K562 (cell line): ENCODE measurements around the gene SLC17A9. TPM values are rescaled to one million over a fixed set of nuclear protein-coding genes. Genes with fewer than 3 reads are reported as not detected.

Experiments used
- CHD4 ChIP-seq: fragments of 200-600 bp; sonication (generic); IDR thresholded peaks from 3 replicates; pipeline ENCODE4 v1.6.1; 2012; ENCODE audit warnings: low read depth, mild to moderate bottlenecking, mixed read lengths, low read length, inconsistent platforms; ENCODE audit not compliant: insufficient read depth, insufficient replicate concordance, poor library complexity, severe bottlenecking
- CREB1 ChIP-seq, 2 experiments: sonication (generic) in 1 of 2; formaldehyde crosslinking in 1 of 2; IDR thresholded peaks; 2 replicates each; pipeline versions ENCODE4 v1.6.1 to v1.8.0; 2012 to 2022; ENCODE audit warnings: inconsistent platforms in 1 of 2, mild to moderate bottlenecking in 1 of 2, missing genetic modification reagents in 1 of 2, moderate library complexity in 1 of 2
- EWSR1 ChIP-seq: fragments of 450-650 bp; IDR thresholded peaks from 2 replicates; pipeline ENCODE4 v1.6.1; 2018; ENCODE audit warnings: borderline replicate concordance, mild to moderate bottlenecking, low read depth, moderate library complexity; ENCODE audit not compliant: partially characterized antibody
- MCM5 ChIP-seq: fragments of 450-650 bp; IDR thresholded peaks from 2 replicates; pipeline ENCODE4 v1.6.1; 2016; ENCODE audit warnings: low read depth
- NCOA4 ChIP-seq: fragments of 450-650 bp; IDR thresholded peaks from 2 replicates; pipeline ENCODE4 v1.6.1; 2018; ENCODE audit warnings: mild to moderate bottlenecking; ENCODE audit not compliant: partially characterized antibody
- POLR2G ChIP-seq: fragments of 200-400 bp; formaldehyde crosslinking; IDR thresholded peaks from 2 replicates; pipeline ENCODE4 v1.6.1; 2017; ENCODE audit warnings: low read depth, mild to moderate bottlenecking, antibody characterized with exemption, low read length, moderate library complexity
- RFX7 ChIP-seq: fragments of 250-450 bp; sonication (Bioruptor Pico); IDR thresholded peaks from 2 replicates; pipeline ENCODE4 v1.5.1; 2021; ENCODE audit warnings: mild to moderate bottlenecking
- SRSF3 ChIP-seq: fragments of 200-400 bp; formaldehyde crosslinking; IDR thresholded peaks from 2 replicates; pipeline ENCODE4 v1.6.1; 2016; ENCODE audit warnings: mild to moderate bottlenecking, low read length, moderate library complexity; ENCODE audit not compliant: insufficient read depth
- STAG1 ChIP-seq: sonication (generic); formaldehyde crosslinking; IDR thresholded peaks from 2 replicates; pipeline ENCODE4 v1.5.0; 2020; ENCODE audit warnings: missing genetic modification reagents, borderline replicate concordance
- STAT5A ChIP-seq: IDR thresholded peaks from 2 replicates; pipeline ENCODE4 v1.6.1; 2012; ENCODE audit warnings: low read length, inconsistent platforms, borderline replicate concordance
- ZBED1 ChIP-seq: IDR thresholded peaks from 2 replicates; pipeline ENCODE4 v1.6.1; 2014
- ZC3H8 ChIP-seq: fragments of 450-650 bp; IDR thresholded peaks from 2 replicates; pipeline ENCODE4 v1.6.1; 2017
- ZFPM2 ChIP-seq: fragments of 250-450 bp; sonication (Bioruptor Pico); IDR thresholded peaks from 2 replicates; pipeline ENCODE4 v1.5.1; 2022; ENCODE audit warnings: mild to moderate bottlenecking
- ZNF239 ChIP-seq: fragments of 250-450 bp; sonication (Bioruptor Pico); IDR thresholded peaks from 2 replicates; pipeline ENCODE4 v1.4.0; 2020; ENCODE audit warnings: mild to moderate bottlenecking
- polyA plus RNA-seq, 8 experiments: library from polyadenylated mRNA; depleted of rRNA in 4 of 8; stranded (reverse) in 5 of 8; unstranded in 3 of 8; fragments of >200 nt; fragmentation: Nextera tagmentation in 2 of 8; fragmentation: Illumina TruSeq in 1 of 8; extraction: Ambion mirVana in 2 of 8; extraction: Trizol in 1 of 8; gene quantifications; 2 replicates each; pipeline versions ENCODE4 v1.2.1 to v1.2.3, GENCODE V29; 2011 to 2014; ENCODE audit warnings: inconsistent platforms in 1 of 8, missing spikeins in 1 of 8
- total RNA-seq, 7 experiments: library from RNA; depleted of rRNA in 6 of 7; stranded (reverse); fragments of >200 nt in 6 of 7; fragmentation: Illumina TruSeq in 2 of 7; extraction: Trizol in 2 of 7; gene quantifications; 2 replicates each; pipeline versions ENCODE4 v1.2.1 to v1.2.3, GENCODE V29; 2011 to 2021; ENCODE audit warnings: low replicate concordance in 1 of 7
- TF ChIP-seq, protein P1 (sequence below): fragments of 250-450 bp; sonication (Bioruptor Pico); IDR thresholded peaks from 2 replicates; pipeline ENCODE4 v1.9.0; 2021; ENCODE audit warnings: mild to moderate bottlenecking, inconsistent platforms
- TF ChIP-seq, protein P2 (sequence below): fragments of 250-450 bp; sonication (Bioruptor Pico); IDR thresholded peaks from 2 replicates; pipeline ENCODE4 v1.8.0; 2022; ENCODE audit warnings: inconsistent platforms
- TF ChIP-seq, protein P3 (sequence below): IDR thresholded peaks from 2 replicates; pipeline ENCODE4 v1.6.1; 2012; ENCODE audit warnings: low read depth, low read length, improper control_type of control experiment, borderline replicate concordance
- TF ChIP-seq, protein P4 (sequence below): fragments of 450-650 bp; conservative IDR thresholded peaks from 2 replicates; pipeline ENCODE4 v1.6.1; 2016; ENCODE audit warnings: missing genetic modification characterization, low read depth, mild to moderate bottlenecking, control low read depth, missing compliant biosample characterization

The SLC17A9 gene
- total and polyA plus RNA-seq, 9 of the 15 experiments (the other 6 are each of a cell fraction or from before 2014, with no cell fraction given), result 0.04 to 0.31 TPM; not detected in 7

DNA sequence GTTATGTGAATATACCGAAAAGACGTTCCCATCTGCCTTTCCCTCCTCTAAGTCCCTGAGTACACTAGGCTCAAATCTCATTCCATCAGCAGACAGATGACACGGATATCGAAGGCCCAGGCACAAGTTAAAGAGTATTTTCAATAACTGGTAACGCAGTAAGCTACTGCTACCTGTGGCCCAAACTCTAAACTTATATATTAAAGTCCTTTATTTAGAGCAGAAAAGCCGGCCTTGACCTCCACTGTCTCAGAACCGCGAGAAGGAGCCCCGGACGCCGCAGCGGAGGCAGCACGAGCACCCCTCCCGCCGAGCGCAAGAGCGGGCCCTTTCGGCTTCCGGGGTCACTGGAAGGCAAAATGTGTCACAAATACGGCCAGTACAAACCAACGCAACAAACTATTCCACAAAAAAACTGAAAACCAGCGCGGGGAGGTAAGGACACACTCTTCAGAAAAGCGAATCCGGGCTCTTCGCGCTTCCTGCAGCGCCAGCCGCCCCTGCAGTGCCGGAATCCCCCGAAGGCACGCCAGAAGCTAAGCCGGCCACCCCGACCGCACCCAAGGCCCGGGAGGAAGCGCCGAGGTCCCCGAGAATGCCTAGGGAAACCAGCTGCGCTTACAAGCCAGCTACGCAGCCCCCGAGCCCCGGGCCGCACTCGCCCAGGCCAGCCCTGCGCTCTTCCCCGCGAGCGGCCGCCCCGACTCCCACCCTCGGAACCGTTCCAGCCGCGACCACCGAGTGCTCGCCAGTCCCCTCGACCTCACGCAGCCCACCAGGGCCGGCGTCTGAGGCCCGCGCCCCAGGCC lies 26.9 kb upstream of the SLC17A9 start (continued):
- TF ChIP-seq, protein P1, sequence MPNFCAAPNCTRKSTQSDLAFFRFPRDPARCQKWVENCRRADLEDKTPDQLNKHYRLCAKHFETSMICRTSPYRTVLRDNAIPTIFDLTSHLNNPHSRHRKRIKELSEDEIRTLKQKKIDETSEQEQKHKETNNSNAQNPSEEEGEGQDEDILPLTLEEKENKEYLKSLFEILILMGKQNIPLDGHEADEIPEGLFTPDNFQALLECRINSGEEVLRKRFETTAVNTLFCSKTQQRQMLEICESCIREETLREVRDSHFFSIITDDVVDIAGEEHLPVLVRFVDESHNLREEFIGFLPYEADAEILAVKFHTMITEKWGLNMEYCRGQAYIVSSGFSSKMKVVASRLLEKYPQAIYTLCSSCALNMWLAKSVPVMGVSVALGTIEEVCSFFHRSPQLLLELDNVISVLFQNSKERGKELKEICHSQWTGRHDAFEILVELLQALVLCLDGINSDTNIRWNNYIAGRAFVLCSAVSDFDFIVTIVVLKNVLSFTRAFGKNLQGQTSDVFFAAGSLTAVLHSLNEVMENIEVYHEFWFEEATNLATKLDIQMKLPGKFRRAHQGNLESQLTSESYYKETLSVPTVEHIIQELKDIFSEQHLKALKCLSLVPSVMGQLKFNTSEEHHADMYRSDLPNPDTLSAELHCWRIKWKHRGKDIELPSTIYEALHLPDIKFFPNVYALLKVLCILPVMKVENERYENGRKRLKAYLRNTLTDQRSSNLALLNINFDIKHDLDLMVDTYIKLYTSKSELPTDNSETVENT, result no peak
- TF ChIP-seq ZC3H8 (no peak), EWSR1 (no peak), ZBED1 (no peak), ZNF239 (CRISPR knock-in tag) (no peak), ZFPM2 (CRISPR knock-in tag) (no peak), NCOA4 (no peak), MCM5 (no peak), CHD4 (no peak), POLR2G (peak; percentile 87), STAG1 (CRISPR knock-in tag) (no peak), SRSF3 (no peak), STAT5A (no peak), RFX7 (CRISPR knock-in tag) (no peak), CREB1 (IDR thresholded peaks at IDR 0.05) (no peak), CREB1 (CRISPR knock-in tag; IDR thresholded peaks at IDR 0.05) (no peak)
- TF ChIP-seq, protein P2, sequence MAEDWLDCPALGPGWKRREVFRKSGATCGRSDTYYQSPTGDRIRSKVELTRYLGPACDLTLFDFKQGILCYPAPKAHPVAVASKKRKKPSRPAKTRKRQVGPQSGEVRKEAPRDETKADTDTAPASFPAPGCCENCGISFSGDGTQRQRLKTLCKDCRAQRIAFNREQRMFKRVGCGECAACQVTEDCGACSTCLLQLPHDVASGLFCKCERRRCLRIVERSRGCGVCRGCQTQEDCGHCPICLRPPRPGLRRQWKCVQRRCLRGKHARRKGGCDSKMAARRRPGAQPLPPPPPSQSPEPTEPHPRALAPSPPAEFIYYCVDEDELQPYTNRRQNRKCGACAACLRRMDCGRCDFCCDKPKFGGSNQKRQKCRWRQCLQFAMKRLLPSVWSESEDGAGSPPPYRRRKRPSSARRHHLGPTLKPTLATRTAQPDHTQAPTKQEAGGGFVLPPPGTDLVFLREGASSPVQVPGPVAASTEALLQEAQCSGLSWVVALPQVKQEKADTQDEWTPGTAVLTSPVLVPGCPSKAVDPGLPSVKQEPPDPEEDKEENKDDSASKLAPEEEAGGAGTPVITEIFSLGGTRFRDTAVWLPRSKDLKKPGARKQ (CRISPR knock-in tag), result no peak
- TF ChIP-seq, protein P3, sequence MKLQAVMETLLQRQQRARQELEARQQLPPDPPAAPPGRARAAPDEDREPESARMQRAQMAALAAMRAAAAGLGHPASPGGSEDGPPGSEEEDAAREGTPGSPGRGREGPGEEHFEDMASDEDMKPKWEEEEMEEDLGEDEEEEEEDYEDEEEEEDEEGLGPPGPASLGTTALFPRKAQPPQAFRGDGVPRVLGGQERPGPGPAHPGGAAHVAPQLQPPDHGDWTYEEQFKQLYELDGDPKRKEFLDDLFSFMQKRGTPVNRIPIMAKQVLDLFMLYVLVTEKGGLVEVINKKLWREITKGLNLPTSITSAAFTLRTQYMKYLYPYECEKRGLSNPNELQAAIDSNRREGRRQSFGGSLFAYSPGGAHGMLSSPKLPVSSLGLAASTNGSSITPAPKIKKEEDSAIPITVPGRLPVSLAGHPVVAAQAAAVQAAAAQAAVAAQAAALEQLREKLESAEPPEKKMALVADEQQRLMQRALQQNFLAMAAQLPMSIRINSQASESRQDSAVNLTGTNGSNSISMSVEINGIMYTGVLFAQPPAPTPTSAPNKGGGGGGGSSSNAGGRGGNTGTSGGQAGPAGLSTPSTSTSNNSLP, result no peak
- TF ChIP-seq, protein P4, sequence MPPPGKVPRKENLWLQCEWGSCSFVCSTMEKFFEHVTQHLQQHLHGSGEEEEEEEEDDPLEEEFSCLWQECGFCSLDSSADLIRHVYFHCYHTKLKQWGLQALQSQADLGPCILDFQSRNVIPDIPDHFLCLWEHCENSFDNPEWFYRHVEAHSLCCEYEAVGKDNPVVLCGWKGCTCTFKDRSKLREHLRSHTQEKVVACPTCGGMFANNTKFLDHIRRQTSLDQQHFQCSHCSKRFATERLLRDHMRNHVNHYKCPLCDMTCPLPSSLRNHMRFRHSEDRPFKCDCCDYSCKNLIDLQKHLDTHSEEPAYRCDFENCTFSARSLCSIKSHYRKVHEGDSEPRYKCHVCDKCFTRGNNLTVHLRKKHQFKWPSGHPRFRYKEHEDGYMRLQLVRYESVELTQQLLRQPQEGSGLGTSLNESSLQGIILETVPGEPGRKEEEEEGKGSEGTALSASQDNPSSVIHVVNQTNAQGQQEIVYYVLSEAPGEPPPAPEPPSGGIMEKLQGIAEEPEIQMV, result no peak
